ENCODE results near the gene LRRC14B. TPM values are rescaled to one million over a fixed set of nuclear protein-coding genes. Genes with fewer than 3 reads are reported as not detected.

Gene LRRC14B
- total and polyA plus RNA-seq, 2 experiments from 2014 or later = not detected

- no peak overlapping the region for H3K4me3 ChIP-seq
- TF ChIP-seq EZH2phosphoT487 (IDR thresholded peaks at IDR 0.05; ENCODE audit: insufficient read depth, low read depth) (no peak), EZH2 (IDR thresholded peaks at IDR 0.05; ENCODE audit: insufficient read depth, poor library complexity, severe bottlenecking) (no peak)
- in situ Hi-C loops (cut with MboI) = no loop called here
- no peaks in the 10 kb centered on the region for H3K9me3 ChIP-seq (ENCODE audit: low read depth)
- H3F3A ChIP-seq (ENCODE audit: insufficient read depth) = no peaks in the 10 kb centered on the region
- no peaks in the 10 kb centered on the region for H3K79me2 ChIP-seq (ENCODE audit: insufficient read depth)
- no peaks in the 10 kb centered on the region for H3K36me3 ChIP-seq (ENCODE audit: low read depth)
- DNase-seq = no peak
- H3K27me3 ChIP-seq (replicated peaks; ENCODE audit: insufficient read depth) = no peaks in the 10 kb centered on the region
- peaks cover 8% of the 10 kb centered on the region for H3K4me1 ChIP-seq (ENCODE audit: insufficient read depth)
- no peak overlapping the region for H3K4me2 ChIP-seq (ENCODE audit: unreplicated experiment)
- H3K27ac ChIP-seq = no peak overlapping the region
- no peaks in the 10 kb centered on the region for H3K9me2 ChIP-seq (ENCODE audit: insufficient read depth)
- H3K9ac ChIP-seq = no peak overlapping the region
- no peak overlapping the region for H2AFZ ChIP-seq
- no peaks in the 10 kb centered on the region for H4K20me1 ChIP-seq (ENCODE audit: insufficient read depth)
- 75 to 82% methylated on average over 22 to 23 of the region's 23 CpGs for WGBS, 2 experiments (ENCODE audit: low coverage in 1 of 2, low lambda C conversion rate in 2 of 2, missing lambda C conversion rate in 2 of 2)
Observed at GRCh38 chr5:155651-156410, 35.5 kb upstream of the LRRC14B start.

- no peaks in the 10 kb centered on the region for H3F3A ChIP-seq (ENCODE audit: insufficient read depth)
- 63 to 67% methylated on average over 17 of the region's 17 CpGs for WGBS, 2 experiments (ENCODE audit: low coverage in 1 of 2, low lambda C conversion rate in 2 of 2, missing lambda C conversion rate in 2 of 2)
- peaks cover 8% of the 10 kb centered on the region for H3K4me1 ChIP-seq (ENCODE audit: insufficient read depth)
- in situ Hi-C loops (cut with MboI) = no loop called here
- no peaks in the 10 kb centered on the region for H3K79me2 ChIP-seq (ENCODE audit: insufficient read depth)
- H3K9ac ChIP-seq = no peak overlapping the region
- no peaks in the 10 kb centered on the region for H4K20me1 ChIP-seq (ENCODE audit: insufficient read depth)
- no peak overlapping the region for H3K4me2 ChIP-seq (ENCODE audit: unreplicated experiment)
- no peak overlapping the region for H2AFZ ChIP-seq
- H3K27ac ChIP-seq = no peak overlapping the region
- no peaks in the 10 kb centered on the region for H3K9me3 ChIP-seq (ENCODE audit: low read depth)
- no peaks in the 10 kb centered on the region for H3K27me3 ChIP-seq (replicated peaks; ENCODE audit: insufficient read depth)
- H3K36me3 ChIP-seq (ENCODE audit: low read depth) = no peaks in the 10 kb centered on the region
- TF ChIP-seq EZH2phosphoT487 (IDR thresholded peaks at IDR 0.05; ENCODE audit: insufficient read depth, low read depth) = no peak
- no peak for TF ChIP-seq EZH2 (IDR thresholded peaks at IDR 0.05; ENCODE audit: insufficient read depth, poor library complexity, severe bottlenecking)
- H3K9me2 ChIP-seq (ENCODE audit: insufficient read depth) = no peaks in the 10 kb centered on the region
- H3K4me3 ChIP-seq = no peak overlapping the region
- no peak for DNase-seq
Observed at GRCh38 chr5:156411-157072, 34.8 kb upstream of the LRRC14B start.

DNA sequence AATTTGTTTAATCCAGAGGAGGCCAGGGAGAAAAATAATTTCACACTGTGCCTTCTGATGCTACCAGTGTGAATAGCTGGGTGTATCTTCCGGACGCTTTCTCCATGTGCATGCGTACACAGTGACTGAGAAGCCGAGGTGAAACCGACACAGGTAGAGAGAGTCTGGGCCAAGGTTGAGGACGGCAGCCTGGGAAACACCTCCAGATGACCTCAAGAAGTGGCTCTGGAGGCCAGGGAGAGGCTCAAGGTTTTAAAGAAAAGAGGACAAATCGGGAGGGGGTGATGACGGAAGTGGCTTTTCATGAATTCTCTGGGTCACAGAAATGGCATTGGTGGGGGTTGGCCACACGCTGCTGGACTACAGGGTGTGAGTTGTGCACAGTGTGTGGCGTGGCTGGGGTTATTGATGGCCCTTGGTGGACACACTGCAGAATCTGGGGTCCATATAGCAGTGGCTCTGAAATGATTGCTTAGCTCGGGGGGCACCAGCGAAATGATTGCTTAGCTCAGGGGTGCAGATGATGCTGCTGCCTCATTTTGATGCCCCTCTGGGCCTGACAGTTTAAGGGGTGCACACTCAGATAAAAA lies 34.1 kb upstream of the LRRC14B start:
- no peak overlapping the region for H2AFZ ChIP-seq
- TF ChIP-seq EZH2phosphoT487 (IDR thresholded peaks at IDR 0.05; ENCODE audit: insufficient read depth, low read depth) = no peak
- no peak for TF ChIP-seq EZH2 (IDR thresholded peaks at IDR 0.05; ENCODE audit: insufficient read depth, poor library complexity, severe bottlenecking)
- 81 to 85% methylated on average over 12 of the region's 12 CpGs for WGBS, 2 experiments (ENCODE audit: low coverage in 1 of 2, low lambda C conversion rate in 2 of 2, missing lambda C conversion rate in 2 of 2)
- peaks cover 8% of the 10 kb centered on the region for H3K4me1 ChIP-seq (ENCODE audit: insufficient read depth)
- no peaks in the 10 kb centered on the region for H3F3A ChIP-seq (ENCODE audit: insufficient read depth)
- H3K9me2 ChIP-seq (ENCODE audit: insufficient read depth) = no peaks in the 10 kb centered on the region
- no peak overlapping the region for H3K27ac ChIP-seq
- in situ Hi-C loops (cut with MboI) = no loop called here
- no peak overlapping the region for H3K4me2 ChIP-seq (ENCODE audit: unreplicated experiment)
- H3K9ac ChIP-seq = no peak overlapping the region
- H3K27me3 ChIP-seq (replicated peaks; ENCODE audit: insufficient read depth) = no peaks in the 10 kb centered on the region
- H3K9me3 ChIP-seq (ENCODE audit: low read depth) = no peaks in the 10 kb centered on the region
- no peaks in the 10 kb centered on the region for H4K20me1 ChIP-seq (ENCODE audit: insufficient read depth)
- no peaks in the 10 kb centered on the region for H3K36me3 ChIP-seq (ENCODE audit: low read depth)
- no peaks in the 10 kb centered on the region for H3K79me2 ChIP-seq (ENCODE audit: insufficient read depth)
- DNase-seq = no peak
- H3K4me3 ChIP-seq = no peak overlapping the region

DNA sequence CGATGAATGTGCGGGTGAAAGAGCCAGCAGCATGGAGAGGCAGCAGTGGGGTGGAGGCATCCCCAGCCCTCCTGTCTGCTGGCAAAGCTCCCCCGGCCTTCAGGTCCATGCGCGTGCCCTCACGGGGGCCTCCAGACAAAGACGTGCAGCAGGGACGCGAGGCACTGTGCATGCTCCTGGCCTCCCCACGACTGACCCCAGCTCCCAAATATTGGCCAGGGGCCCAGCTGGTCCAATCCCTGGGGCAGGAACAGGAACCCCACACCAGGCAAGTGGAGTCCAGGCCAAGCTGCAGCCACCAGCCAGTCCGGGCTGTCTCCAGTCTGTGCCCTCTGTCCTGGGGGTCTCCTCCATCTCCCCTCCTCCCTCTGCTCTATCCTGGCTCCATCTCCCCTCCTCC lies 33.5 kb upstream of the LRRC14B start:
- Histone ChIP-seq H4K20me1 (ENCODE audit: insufficient read depth) (no peaks in the 10 kb centered on the region), H3K4me3 (no peak overlapping the region), H3K79me2 (ENCODE audit: insufficient read depth) (no peaks in the 10 kb centered on the region), H3K27me3 (replicated peaks; ENCODE audit: insufficient read depth) (no peaks in the 10 kb centered on the region), H3K4me1 (ENCODE audit: insufficient read depth) (peaks cover 8% of the 10 kb centered on the region), H3K36me3 (ENCODE audit: low read depth) (no peaks in the 10 kb centered on the region), H3F3A (ENCODE audit: insufficient read depth) (no peaks in the 10 kb centered on the region), H3K9me2 (ENCODE audit: insufficient read depth) (no peaks in the 10 kb centered on the region), H3K27ac (no peak overlapping the region), H3K4me2 (ENCODE audit: unreplicated experiment) (no peak overlapping the region), H2AFZ (no peak overlapping the region), H3K9me3 (ENCODE audit: low read depth) (no peaks in the 10 kb centered on the region), H3K9ac (no peak overlapping the region)
- in situ Hi-C loops (cut with MboI) = no loop called here
- WGBS, 2 experiments (ENCODE audit: low coverage in 1 of 2, low lambda C conversion rate in 2 of 2, missing lambda C conversion rate in 2 of 2) = 81 to 82% methylated on average over 10 to 11 of the region's 11 CpGs
- TF ChIP-seq EZH2phosphoT487 (IDR thresholded peaks at IDR 0.05; ENCODE audit: insufficient read depth, low read depth) = no peak
- TF ChIP-seq EZH2 (IDR thresholded peaks at IDR 0.05; ENCODE audit: insufficient read depth, poor library complexity, severe bottlenecking) = no peak
- no peak for DNase-seq
